PFSK-1 (cell line): ENCODE measurements around the gene SCN4B. TPM values are rescaled to one million over a fixed set of nuclear protein-coding genes. Genes with fewer than 3 reads are reported as not detected.

Experiments
- FOXP2 ChIP-seq: optimal IDR thresholded peaks from 2 replicates; pipeline ENCODE3; 2011; ENCODE audit warnings: borderline replicate concordance, control low read depth, inconsistent platforms; ENCODE audit not compliant: insufficient read depth; ENCODE audit errors: extremely low read length, extremely low read depth
- POLR2AphosphoS5 ChIP-seq: IDR thresholded peaks from 2 replicates; pipeline ENCODE4 v1.6.1; 2012; ENCODE audit warnings: low read depth, mild to moderate bottlenecking, control low read depth, low read length, moderate library complexity
- SIN3A ChIP-seq: IDR thresholded peaks from 2 replicates; pipeline ENCODE4 v1.6.1; 2012; ENCODE audit warnings: mild to moderate bottlenecking, low read length, moderate library complexity, borderline replicate concordance; ENCODE audit not compliant: insufficient read depth
- TAF1 ChIP-seq: IDR thresholded peaks from 2 replicates; pipeline ENCODE4 v1.6.1; 2012; ENCODE audit warnings: low read length, control low read depth, borderline replicate concordance; ENCODE audit not compliant: insufficient read depth
- polyA plus RNA-seq: library from polyadenylated mRNA; unstranded; fragments of >200 nt; gene quantifications from one replicate; pipeline ENCODE4 v1.2.1, GENCODE V29; 2012; ENCODE audit warnings: low read depth, missing spikeins; ENCODE audit not compliant: insufficient read length
- TF ChIP-seq, protein P1 (sequence below), 2 experiments: IDR thresholded peaks; 2 replicates each; pipeline versions ENCODE4 v1.6.1 to v1.8.0; 2011 to 2012; ENCODE audit warnings: low read depth in 2 of 2, low read length in 2 of 2, control low read depth in 1 of 2, inconsistent platforms in 1 of 2, mild to moderate bottlenecking in 1 of 2, moderate library complexity in 1 of 2; ENCODE audit not compliant: insufficient read depth in 1 of 2

SCN4B gene
- 0.14 TPM for polyA plus RNA-seq

- TF ChIP-seq SIN3A, result no peak
- no peak for TF ChIP-seq FOXP2
- TF ChIP-seq TAF1, result no peak
- no peak for TF ChIP-seq POLR2AphosphoS5
- TF ChIP-seq, protein P1, sequence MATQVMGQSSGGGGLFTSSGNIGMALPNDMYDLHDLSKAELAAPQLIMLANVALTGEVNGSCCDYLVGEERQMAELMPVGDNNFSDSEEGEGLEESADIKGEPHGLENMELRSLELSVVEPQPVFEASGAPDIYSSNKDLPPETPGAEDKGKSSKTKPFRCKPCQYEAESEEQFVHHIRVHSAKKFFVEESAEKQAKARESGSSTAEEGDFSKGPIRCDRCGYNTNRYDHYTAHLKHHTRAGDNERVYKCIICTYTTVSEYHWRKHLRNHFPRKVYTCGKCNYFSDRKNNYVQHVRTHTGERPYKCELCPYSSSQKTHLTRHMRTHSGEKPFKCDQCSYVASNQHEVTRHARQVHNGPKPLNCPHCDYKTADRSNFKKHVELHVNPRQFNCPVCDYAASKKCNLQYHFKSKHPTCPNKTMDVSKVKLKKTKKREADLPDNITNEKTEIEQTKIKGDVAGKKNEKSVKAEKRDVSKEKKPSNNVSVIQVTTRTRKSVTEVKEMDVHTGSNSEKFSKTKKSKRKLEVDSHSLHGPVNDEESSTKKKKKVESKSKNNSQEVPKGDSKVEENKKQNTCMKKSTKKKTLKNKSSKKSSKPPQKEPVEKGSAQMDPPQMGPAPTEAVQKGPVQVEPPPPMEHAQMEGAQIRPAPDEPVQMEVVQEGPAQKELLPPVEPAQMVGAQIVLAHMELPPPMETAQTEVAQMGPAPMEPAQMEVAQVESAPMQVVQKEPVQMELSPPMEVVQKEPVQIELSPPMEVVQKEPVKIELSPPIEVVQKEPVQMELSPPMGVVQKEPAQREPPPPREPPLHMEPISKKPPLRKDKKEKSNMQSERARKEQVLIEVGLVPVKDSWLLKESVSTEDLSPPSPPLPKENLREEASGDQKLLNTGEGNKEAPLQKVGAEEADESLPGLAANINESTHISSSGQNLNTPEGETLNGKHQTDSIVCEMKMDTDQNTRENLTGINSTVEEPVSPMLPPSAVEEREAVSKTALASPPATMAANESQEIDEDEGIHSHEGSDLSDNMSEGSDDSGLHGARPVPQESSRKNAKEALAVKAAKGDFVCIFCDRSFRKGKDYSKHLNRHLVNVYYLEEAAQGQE (IDR thresholded peaks at IDR 0.05; ENCODE audit: insufficient read depth in 1 of 2, low read depth in 2 of 2, low read length in 2 of 2), result no peak
Observed at GRCh38 chr11:118152552-118153471, at the start of gene SCN4B. Gene SCN4B (minus strand): TSS chr11:118152823. CDS start chr11:118152673, 150 bp downstream.

DNA sequence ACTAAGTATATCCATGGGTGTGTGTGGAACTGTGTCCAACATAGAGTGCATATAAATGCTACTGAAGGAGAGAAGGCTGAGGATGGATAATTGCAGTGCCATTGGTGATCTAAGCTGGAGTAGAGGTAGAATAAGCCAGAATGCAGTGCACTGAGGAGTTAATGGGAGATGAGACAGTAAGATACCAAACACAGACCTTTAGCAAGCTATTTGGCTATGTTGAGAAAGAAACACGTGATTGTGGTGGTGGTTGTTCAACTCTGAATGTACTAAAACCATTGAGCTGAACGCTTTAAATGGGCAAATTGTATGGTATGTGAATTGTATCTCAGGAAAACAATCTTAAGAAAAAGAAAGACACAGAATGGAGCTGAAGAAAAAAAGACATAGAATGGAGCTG lies 49.3 kb upstream of the SCN4B start:
- TF ChIP-seq SIN3A (no peak), FOXP2 (no peak), POLR2AphosphoS5 (no peak), TAF1 (no peak)
- TF ChIP-seq, protein P1 (IDR thresholded peaks at IDR 0.05; ENCODE audit: insufficient read depth in 1 of 2, low read depth in 2 of 2, low read length in 2 of 2), result no peak

DNA sequence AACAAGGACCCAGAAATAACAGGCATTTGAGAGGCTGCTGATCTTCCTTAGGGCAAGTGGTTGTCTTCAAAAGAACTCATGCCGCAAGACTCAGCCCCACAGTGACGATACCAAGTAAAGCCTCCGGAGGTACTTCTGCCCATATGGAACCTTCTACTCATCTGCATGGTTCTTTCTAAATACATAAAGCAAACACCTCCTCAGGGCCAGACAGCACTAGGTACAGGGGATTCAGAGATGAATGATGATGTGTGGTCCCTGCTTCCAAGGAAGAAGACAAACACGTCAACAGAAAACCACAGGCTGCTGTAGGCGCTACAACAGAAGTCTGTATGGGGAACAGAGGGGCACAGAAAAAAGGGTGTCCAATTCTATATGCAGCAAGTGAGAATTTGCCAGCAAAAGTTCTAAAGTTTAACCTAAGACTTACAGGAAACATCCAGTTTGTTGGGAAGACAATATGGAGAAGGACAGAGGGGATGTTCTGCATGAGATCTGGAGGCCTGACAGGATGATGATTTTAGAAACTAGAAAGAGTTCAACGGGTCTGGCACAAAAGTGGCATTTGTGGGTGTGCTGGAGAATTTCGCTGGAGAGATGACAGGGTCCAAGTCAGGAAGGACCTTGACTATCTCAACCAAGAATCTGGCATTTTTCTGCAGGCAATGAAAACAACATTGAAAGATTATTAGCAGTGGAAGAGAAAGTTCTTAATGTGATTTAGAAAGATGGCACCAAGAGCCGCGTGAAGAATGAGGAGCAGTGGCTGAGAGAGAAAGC lies 48.5 kb upstream of the SCN4B start:
- no peak for TF ChIP-seq SIN3A
- TF ChIP-seq, protein P1 (IDR thresholded peaks at IDR 0.05; ENCODE audit: insufficient read depth in 1 of 2, low read depth in 2 of 2, low read length in 2 of 2), result no peak
- no peak for TF ChIP-seq FOXP2
- TF ChIP-seq POLR2AphosphoS5, result no peak
- no peak for TF ChIP-seq TAF1

- TF ChIP-seq POLR2AphosphoS5, result no peak
- TF ChIP-seq, protein P1 (IDR thresholded peaks at IDR 0.05; ENCODE audit: insufficient read depth in 1 of 2, low read depth in 2 of 2, low read length in 2 of 2), result no peak
- no peak for TF ChIP-seq SIN3A
- TF ChIP-seq TAF1, result no peak
- TF ChIP-seq FOXP2, result no peak
Observed at GRCh38 chr11:118200497-118200896, 47.9 kb upstream of the SCN4B start.
